ENCODE results near the gene COPB2.
"Not testable (repeated sequence)": the region's sequence is repeated elsewhere in the genome, so short reads cannot be mapped to it uniquely, and the experiment has no call there.

DNA sequence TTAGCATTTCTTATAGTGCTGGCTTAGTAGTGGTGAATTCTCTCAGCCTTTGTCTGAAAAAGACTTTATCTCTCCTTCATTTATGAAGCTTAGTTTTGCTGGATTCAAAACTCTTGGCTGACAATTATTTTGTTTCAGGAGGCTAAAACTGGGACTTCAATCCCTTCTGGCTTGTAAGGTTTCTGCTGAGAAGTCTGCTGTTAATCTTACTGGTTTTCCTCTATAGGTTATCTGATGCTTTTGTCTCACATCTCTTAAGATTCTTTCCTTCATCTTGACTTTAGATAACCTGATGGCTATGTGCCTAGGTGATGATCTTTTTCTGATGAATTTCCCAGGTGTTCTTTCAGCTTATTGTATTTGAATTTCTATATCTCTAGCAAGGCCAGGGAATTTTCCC lies 23.4 kb upstream of the COPB2 start:
- TF ChIP-seq, protein P1, sequence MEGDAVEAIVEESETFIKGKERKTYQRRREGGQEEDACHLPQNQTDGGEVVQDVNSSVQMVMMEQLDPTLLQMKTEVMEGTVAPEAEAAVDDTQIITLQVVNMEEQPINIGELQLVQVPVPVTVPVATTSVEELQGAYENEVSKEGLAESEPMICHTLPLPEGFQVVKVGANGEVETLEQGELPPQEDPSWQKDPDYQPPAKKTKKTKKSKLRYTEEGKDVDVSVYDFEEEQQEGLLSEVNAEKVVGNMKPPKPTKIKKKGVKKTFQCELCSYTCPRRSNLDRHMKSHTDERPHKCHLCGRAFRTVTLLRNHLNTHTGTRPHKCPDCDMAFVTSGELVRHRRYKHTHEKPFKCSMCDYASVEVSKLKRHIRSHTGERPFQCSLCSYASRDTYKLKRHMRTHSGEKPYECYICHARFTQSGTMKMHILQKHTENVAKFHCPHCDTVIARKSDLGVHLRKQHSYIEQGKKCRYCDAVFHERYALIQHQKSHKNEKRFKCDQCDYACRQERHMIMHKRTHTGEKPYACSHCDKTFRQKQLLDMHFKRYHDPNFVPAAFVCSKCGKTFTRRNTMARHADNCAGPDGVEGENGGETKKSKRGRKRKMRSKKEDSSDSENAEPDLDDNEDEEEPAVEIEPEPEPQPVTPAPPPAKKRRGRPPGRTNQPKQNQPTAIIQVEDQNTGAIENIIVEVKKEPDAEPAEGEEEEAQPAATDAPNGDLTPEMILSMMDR (IDR thresholded peaks at IDR 0.05; ENCODE audit: borderline replicate concordance, extremely low read depth, low read length, poor library complexity, severe bottlenecking) = not testable (repeated sequence)
- TF ChIP-seq EZH2 (IDR thresholded peaks at IDR 0.05; ENCODE audit: borderline replicate concordance, low read depth, low read length, severe bottlenecking) = not testable (repeated sequence)

Measured in DND-41 (cell line).